GM12878 (cell line): ENCODE results near the gene ETF1. TPM values are rescaled to one million over a fixed set of nuclear protein-coding genes. Genes with fewer than 3 reads are reported as not detected.

Source experiments
- ATAC-seq: fragments of 200-7000 bp; cut with Tn5 transposase; 3 replicates; pipeline ENCODE4 v1.9.1; 2020; ENCODE audit warnings: mild to moderate bottlenecking, moderate library complexity
- Bru-seq: library from RNA; stranded (reverse); fragments of 400-500 nt; gene quantifications from one replicate; lab custom pipeline; 2021; lab: Mats Ljungman, UMichigan
- BruChase-seq, 2 experiments: library from RNA; stranded (reverse); fragments of 400-500 nt; gene quantifications; one replicate each; lab custom pipeline; 2021; lab: Mats Ljungman, UMichigan
- BruUV-seq: library from RNA; stranded (reverse); fragments of 400-500 nt; replicated peaks from 2 replicates; lab custom pipeline; 2021; lab: Mats Ljungman, UMichigan
- CTCF ChIA-PET: fragments of 300-600 bp; sonication (Branson Sonifier 250); formaldehyde crosslinking; extraction: SDS; loops from one replicate; lab custom pipeline; 2021; ENCODE audit warnings: inconsistent platforms; lab: Yijun Ruan, JAX
- POLR2A ChIA-PET: fragments of 350-600 bp; formaldehyde crosslinking; extraction: SDS; loops from one replicate; lab custom pipeline; 2021; ENCODE audit warnings: inconsistent platforms; lab: Charles Lee
- RAD21 ChIA-PET: fragments of 300-600 bp; sonication (Branson Sonifier 250); formaldehyde crosslinking; loops from one replicate; lab custom pipeline; 2023; ENCODE audit warnings: antibody characterized with exemption; ENCODE audit not compliant: unreplicated experiment; lab: Charles Lee
- SMC1A ChIA-PET: fragments of 300-600 bp; sonication (Branson Sonifier 250); formaldehyde crosslinking; loops from one replicate; lab custom pipeline; 2023; ENCODE audit not compliant: unreplicated experiment, uncharacterized antibody; lab: Charles Lee
- DNase-seq: peaks from one replicate; pipeline ENCODE4 v3.0.0-alpha.2; 2011; ENCODE audit warnings: low read depth, low spot score
- FAIRE-seq: peaks from 3 replicates; lab custom pipeline; 2011; peaks lifted over from hg19 to GRCh38; lab: Jason Lieb, UNC
- H2AFZ ChIP-seq: 2 replicates; pipeline ENCODE4 v1.6.0; 2011; ENCODE audit warnings: low read depth, low read length, control low read depth; ENCODE audit not compliant: control insufficient read depth
- H3K27ac ChIP-seq: 2 replicates; pipeline ENCODE4 v1.5.1; 2011; ENCODE audit warnings: control low read depth; ENCODE audit not compliant: control insufficient read depth, insufficient read depth
- H3K27me3 ChIP-seq, 2 experiments: replicated peaks in 1 of 2; 2 replicates each; pipeline versions ENCODE4 v1.6.0 to v1.6.1; 2011; ENCODE audit warnings: low read length in 1 of 2; ENCODE audit not compliant: control insufficient read depth in 2 of 2, insufficient read depth in 2 of 2
- H3K36me3 ChIP-seq, 2 experiments: 2 replicates each; pipeline ENCODE4 v1.5.1; 2011; ENCODE audit warnings: low read length in 1 of 2; ENCODE audit not compliant: control insufficient read depth in 2 of 2, insufficient read depth in 2 of 2
- H3K4me1 ChIP-seq: 2 replicates; pipeline ENCODE4 v1.6.1; 2011; ENCODE audit warnings: mild to moderate bottlenecking, low read length, moderate library complexity, mixed read lengths; ENCODE audit not compliant: control insufficient read depth, insufficient read depth
- H3K4me2 ChIP-seq: 2 replicates; pipeline ENCODE4 v1.6.0; 2011; ENCODE audit warnings: control low read depth; ENCODE audit not compliant: control insufficient read depth, insufficient read depth
- H3K4me3 ChIP-seq: fragments of 200-600 bp; sonication (generic); 2 replicates; pipeline ENCODE4 v1.5.1; 2016
- H3K79me2 ChIP-seq: 2 replicates; pipeline ENCODE4 v1.6.0; 2011; ENCODE audit warnings: low read length; ENCODE audit not compliant: control insufficient read depth, insufficient read depth
- H3K9ac ChIP-seq: 2 replicates; pipeline ENCODE4 v1.8.0; 2011; ENCODE audit warnings: low read length, control low read depth, mixed read lengths; ENCODE audit not compliant: control insufficient read depth, insufficient read depth
- H3K9me3 ChIP-seq: replicated peaks from 3 replicates; pipeline ENCODE4 v1.5.1; 2011; ENCODE audit warnings: mild to moderate bottlenecking, low read length; ENCODE audit not compliant: control insufficient read depth, insufficient read depth
- H4K20me1 ChIP-seq: 2 replicates; pipeline ENCODE4 v1.6.0; 2011; ENCODE audit not compliant: control insufficient read depth, insufficient read depth
- BCL11A ChIP-seq: IDR thresholded peaks from 2 replicates; pipeline ENCODE4 v1.6.1; 2011; ENCODE audit warnings: low read depth, low read length
- CHD1 ChIP-seq: IDR thresholded peaks from 2 replicates; pipeline ENCODE4 v1.6.1; 2012; ENCODE audit warnings: low read depth, low read length, improper control_type of control experiment
- GABPA ChIP-seq: IDR thresholded peaks from 2 replicates; pipeline ENCODE4 v1.6.1; 2014; ENCODE audit warnings: antibody characterized with exemption, low read depth, mild to moderate bottlenecking, inconsistent platforms
- MTA3 ChIP-seq: IDR thresholded peaks from 2 replicates; pipeline ENCODE4 v1.6.1; 2012; ENCODE audit warnings: low read length, inconsistent platforms, borderline replicate concordance
- NFXL1 ChIP-seq: fragments of 450-650 bp; IDR thresholded peaks from 2 replicates; pipeline ENCODE4 v1.6.1; 2017; ENCODE audit warnings: antibody characterized with exemption, mild to moderate bottlenecking, borderline replicate concordance
- PRDM15 ChIP-seq: fragments of 450-650 bp; formaldehyde crosslinking; IDR thresholded peaks from 2 replicates; pipeline ENCODE4 v1.4.0; 2020; ENCODE audit warnings: mild to moderate bottlenecking, moderate library complexity
- STAT3 ChIP-seq: IDR thresholded peaks from 2 replicates; pipeline ENCODE4 v1.6.1; 2011; ENCODE audit warnings: low read depth, low read length, improper control_type of control experiment
- TBL1XR1 ChIP-seq: IDR thresholded peaks from 2 replicates; pipeline ENCODE4 v1.6.1; 2012; ENCODE audit warnings: low read depth, low read length, improper control_type of control experiment
- ZBTB4 ChIP-seq: fragments of 450-650 bp; formaldehyde crosslinking; IDR thresholded peaks from 2 replicates; pipeline ENCODE4 v1.4.0; 2022; ENCODE audit warnings: mild to moderate bottlenecking, moderate library complexity
- ZNF24 ChIP-seq: fragments of 450-650 bp; IDR thresholded peaks from 2 replicates; pipeline ENCODE4 v1.6.1; 2017; ENCODE audit warnings: antibody characterized with exemption, mild to moderate bottlenecking
- ZNF274 ChIP-seq: IDR thresholded peaks from one replicate; pipeline ENCODE4 v1.8.0; 2011; ENCODE audit not compliant: insufficient read length, insufficient read depth
- WGBS: methylation state at CpG from one replicate; pipeline ENCODE4 v1.1.6; 2016; ENCODE audit warnings: low lambda C conversion rate; ENCODE audit not compliant: insufficient replicate concordance, insufficient coverage; ENCODE audit errors: missing lambda C conversion rate; 5-methylcytosine and 5-hydroxymethylcytosine counted together
- in situ Hi-C: fragments of 300-500 bp; cut with MboI; formaldehyde crosslinking; loops from 9 replicates; pipeline ENCODE4 v1.14.3; 2018; ENCODE audit warnings: mixed read lengths
- intact Hi-C: fragments of 100-400 bp; cut with micrococcal nuclease; formaldehyde crosslinking; loops from one replicate; pipeline ENCODE4 v1.14.2; 2022; ENCODE audit not compliant: unreplicated experiment
- long read RNA-seq, 2 experiments: library from polyadenylated mRNA; unstranded; transcript quantifications; one replicate each; pipeline ENCODE4 v2.0.0, GENCODE V29; 2019 to 2020
- polyA minus RNA-seq, 3 experiments: library from RNA; depleted of rRNA, polyadenylated mRNA; stranded (reverse); fragments of >200 nt; gene quantifications; 2 replicates each; pipeline ENCODE4 v1.2.3, GENCODE V29; 2011
- polyA plus RNA-seq, 11 experiments: library from polyadenylated mRNA; depleted of rRNA in 4 of 11; unstranded in 6 of 11; stranded (reverse) in 5 of 11; fragments of >200 nt; fragmentation: Nextera tagmentation in 4 of 11; fragmentation: Illumina TruSeq in 1 of 11; extraction: Ambion mirVana in 4 of 11; extraction: Trizol in 1 of 11; gene quantifications; 1 replicate in 1 of 11; 2 replicates in 10 of 11; pipeline versions ENCODE4 v1.2.1 to v1.2.3, GENCODE V29; 2011 to 2016; ENCODE audit warnings: inconsistent platforms in 2 of 11, missing spikeins in 2 of 11, low read depth in 1 of 11
- total RNA-seq, 4 experiments: library from RNA; depleted of rRNA in 3 of 4; stranded (reverse); fragments of >200 nt in 3 of 4; fragmentation: Illumina TruSeq in 1 of 4; extraction: Trizol in 1 of 4; gene quantifications; 2 replicates each; pipeline versions ENCODE4 v1.2.1 to v1.2.3, GENCODE V29; 2013 to 2021

Gene ETF1
- total RNA-seq (2013; cell fraction: nucleolus; rRNA removed) = 30.4 and 34.7 TPM in 2 replicates
- total RNA-seq (2014; rRNA removed) = 98.2 and 109 TPM in 2 replicates
- total RNA-seq (2014; rRNA removed; fragmentation: Illumina TruSeq; extraction: Trizol) = 110 and 128 TPM in 2 replicates
- total RNA-seq (2021) = 130 and 138 TPM in 2 replicates
- polyA plus RNA-seq (2011; ENCODE audit: low read depth) = 45.0 TPM
- polyA plus RNA-seq (2011; rRNA removed) = 77.4 and 106 TPM in 2 replicates
- polyA plus RNA-seq (2011; cell fraction: cytosol; rRNA removed) = 38.1 and 39.0 TPM in 2 replicates
- polyA plus RNA-seq (2011; cell fraction: nucleus; rRNA removed) = 31.6 and 37.7 TPM in 2 replicates
- 51.8 and 57.1 TPM in 2 replicates for polyA plus RNA-seq (2012)
- polyA plus RNA-seq (2014; fragmentation: Illumina TruSeq; extraction: Trizol) = 145 and 187 TPM in 2 replicates
- polyA plus RNA-seq (2014; fragmentation: Nextera tagmentation; extraction: Ambion mirVana) = 10 to 100 TPM; 29.8 to 44.9 TPM
- 84.5 and 123 TPM in 2 replicates for polyA plus RNA-seq (2014; rRNA removed)
- polyA plus RNA-seq (2016; fragmentation: Nextera tagmentation; extraction: Ambion mirVana) = 100 to 1,000 TPM; 106 to 111 TPM
- polyA minus RNA-seq (2011; rRNA and poly(A)+ RNA removed) = 72.4 and 95.8 TPM in 2 replicates
- 24.5 and 33.8 TPM in 2 replicates for polyA minus RNA-seq (2011; cell fraction: cytosol; rRNA and poly(A)+ RNA removed)
- polyA minus RNA-seq (2011; cell fraction: nucleus; rRNA and poly(A)+ RNA removed) = 15.0 and 19.1 TPM in 2 replicates
- percentile 94 among the genes with signal in this experiment for Bru-seq, nascent RNA
- percentile 96 among the genes with signal in this experiment for BruChase-seq, experiment 1, labeled RNA remaining after a 6-hour chase
- BruChase-seq, experiment 2, labeled RNA remaining after a 2-hour chase = percentile 96 among the genes with signal in this experiment
- long read RNA-seq, experiment 1, transcript ETF1-201 (11 exons, 3,742 nt) = major isoform, 79 of 98 reads
- long read RNA-seq, experiment 1, partial matches to known transcripts = 9 of 98 reads
- long read RNA-seq, experiment 1, other reads (novel, unspliced or antisense) = 10 of 98 reads
- long read RNA-seq, experiment 2, transcript ETF1-201 (11 exons, 3,742 nt) = major isoform, 524 of 692 reads
- long read RNA-seq, experiment 2, partial matches to known transcripts = 128 of 692 reads
- long read RNA-seq, experiment 2, other reads (novel, unspliced or antisense) = 37 of 692 reads

GRCh38 chr5:138542956-138543729 is at the start of gene ETF1:
Gene ETF1 (minus strand): TSS chr5:138543236. CDS start chr5:138542918, 318 bp downstream.
- Histone ChIP-seq H4K20me1 (no peaks in the 10 kb centered on the region), H2AFZ (peak within 1 kb of the TSS; percentile 94), H3K27me3 (no peaks in the 10 kb centered on the region), H3K36me3 (no peaks in the 10 kb centered on the region; a peak in 1 of 4 replicates), H3K9ac (peak within 1 kb of the TSS; percentile 99), H3K9me3 (no peaks in the 10 kb centered on the region), H3K27ac (peak within 1 kb of the TSS; percentile 100), H3K4me1 (peaks cover 17% of the 10 kb centered on the region), H3K4me3 (peak within 1 kb of the TSS; percentile 99), H3K4me2 (peak within 1 kb of the TSS; percentile 84), H3K79me2 (peaks cover 92% of the 10 kb centered on the region)
- intact Hi-C loops (loop anchor here (1.0 to 5.0 kb wide), 2 partner anchors 79 to 206 kb away; partner anchors contain the start of gene FAM53C), in situ Hi-C loops (no loop called here)
- RAD21 ChIA-PET = interaction anchor here (0.7 to 2.0 kb wide), 6 partner anchors 32 to 799 kb away, joined by 3 to 16 read pairs (median 4); partner anchors contain the start of genes CDC25C, EGR1, HSPA9 and PAIP2
- FAIRE-seq = peak; percentile 93
- no TSS peak for BruUV-seq
- ATAC-seq = peak; percentile 92
- CTCF ChIA-PET = interaction anchor here (0.6 to 2.4 kb wide), 15 partner anchors 10 to 198 kb away, joined by 3 to 13 read pairs (median 4); partner anchors contain the start of genes EGR1, HSPA9 and KDM3B
- peak; percentile 97 for DNase-seq
- SMC1A ChIA-PET = interaction anchor here (0.8 to 1.5 kb wide), 7 partner anchors 12 to 93 kb away, joined by 3 to 5 read pairs (median 3); partner anchors contain the start of gene EGR1
- WGBS = under 1% methylated on average over 70 of the region's 70 CpGs
- POLR2A ChIA-PET = interaction anchor here (0.6 to 3.4 kb wide), 15 partner anchors 9 to 847 kb away, joined by 3 to 26 read pairs (median 3); partner anchors contain the start of genes BRD8, EGR1, FAM53C and HSPA9
- TF ChIP-seq BCL11A = peak; percentile 5; the same call in 1 of the 2 replicates
- TF ChIP-seq ZNF24 = no peak
- peak; percentile 91 for TF ChIP-seq GABPA
- TF ChIP-seq ZBTB4 (CRISPR knock-in tag) = no peak
- TF ChIP-seq STAT3 = no peak
- TF ChIP-seq CHD1 = no peak
- TF ChIP-seq ZNF274 = no peak
- TF ChIP-seq TBL1XR1 = no peak; the same call in 1 of the 2 replicates
- no peak for TF ChIP-seq MTA3
- no peak for TF ChIP-seq NFXL1
- no peak for TF ChIP-seq PRDM15 (CRISPR knock-in tag)
